ENCODE measurements around the gene PIGX.

- TF ChIP-seq REST (IDR thresholded peaks at IDR 0.05; ENCODE audit: unreplicated experiment) (no peak), CTCF (conservative IDR thresholded peaks at IDR 0.05; ENCODE audit: low read depth in 2 of 2) (no peak), EZH2phosphoT487 (IDR thresholded peaks at IDR 0.05; ENCODE audit: unreplicated experiment) (no peak), ZNF114 (CRISPR knock-in tag; IDR thresholded peaks at IDR 0.05) (no peak), EZH2 (IDR thresholded peaks at IDR 0.05; ENCODE audit: low read depth, unreplicated experiment) (no peak), POLR2AphosphoS5 (IDR thresholded peaks at IDR 0.05; ENCODE audit: low read depth) (no peak), JUNB (IDR thresholded peaks at IDR 0.05; ENCODE audit: unreplicated experiment) (no peak), CREB1 (CRISPR knock-in tag; IDR thresholded peaks at IDR 0.05; ENCODE audit: low read depth) (no peak), NANOG (IDR thresholded peaks at IDR 0.05; ENCODE audit: borderline replicate concordance) (no peak), ZNF331 (CRISPR knock-in tag; IDR thresholded peaks at IDR 0.05; ENCODE audit: low read depth) (no peak), ETS1 (IDR thresholded peaks at IDR 0.05) (no peak), ZNF462 (CRISPR knock-in tag; IDR thresholded peaks at IDR 0.05) (no peak)
Observed at GRCh38 chr3:196775938-196776337, 63.8 kb downstream of the PIGX start.
